Smooth muscle cell (in vitro differentiated cells): ENCODE results near the gene CD58. TPM values are rescaled to one million over a fixed set of nuclear protein-coding genes. Genes with fewer than 3 reads are reported as not detected.

Source experiments
- DNase-seq: peaks from one replicate; lab custom pipeline; 2025; ENCODE audit not compliant: unreplicated experiment; lab: John Stamatoyannopoulos, UW
- H2AFZ ChIP-seq: fragments of 200-600 bp; sonication (generic); 2 replicates; pipeline ENCODE4 v1.6.0; 2016; ENCODE audit warnings: antibody characterized with exemption, low read depth, mild to moderate bottlenecking
- H3F3A ChIP-seq: fragments of 200-600 bp; sonication (generic); 2 replicates; pipeline ENCODE4 v1.6.0; 2017; ENCODE audit warnings: antibody characterized with exemption, low read depth
- H3K27ac ChIP-seq: fragments of 200-600 bp; sonication (generic); 2 replicates; pipeline ENCODE4 v1.5.1; 2016; ENCODE audit warnings: low read depth, mild to moderate bottlenecking
- H3K27me3 ChIP-seq: fragments of 200-600 bp; sonication (generic); 2 replicates; pipeline ENCODE4 v1.6.1; 2016; ENCODE audit warnings: low read depth, mild to moderate bottlenecking
- H3K36me3 ChIP-seq: fragments of 200-600 bp; sonication (generic); 2 replicates; pipeline ENCODE4 v1.5.1; 2016; ENCODE audit warnings: low read depth
- H3K4me1 ChIP-seq: fragments of 200-600 bp; sonication (generic); 2 replicates; pipeline ENCODE4 v1.5.1; 2016; ENCODE audit warnings: low read depth
- H3K4me2 ChIP-seq: fragments of 200-600 bp; sonication (generic); 2 replicates; pipeline ENCODE4 v1.6.0; 2016; ENCODE audit warnings: mild to moderate bottlenecking
- H3K4me3 ChIP-seq: fragments of 200-600 bp; sonication (generic); 2 replicates; pipeline ENCODE4 v1.5.1; 2016; ENCODE audit warnings: mild to moderate bottlenecking
- H3K79me2 ChIP-seq: fragments of 200-600 bp; sonication (generic); 2 replicates; pipeline ENCODE4 v1.6.0; 2016; ENCODE audit warnings: low read depth, mild to moderate bottlenecking
- H3K9ac ChIP-seq: fragments of 200-600 bp; sonication (generic); 2 replicates; pipeline ENCODE4 v1.6.0; 2016; ENCODE audit warnings: low read depth
- H3K9me3 ChIP-seq: fragments of 200-600 bp; sonication (generic); replicated peaks from 2 replicates; pipeline ENCODE4 v1.5.1; 2016; ENCODE audit warnings: low read depth
- H4K20me1 ChIP-seq: fragments of 200-600 bp; sonication (generic); 2 replicates; pipeline ENCODE4 v1.6.0; 2016; ENCODE audit warnings: low read depth
- WGBS: methylation state at CpG from one replicate; pipeline ENCODE4 v1.1.7; 2016; ENCODE audit warnings: low lambda C conversion rate; 5-methylcytosine and 5-hydroxymethylcytosine counted together
- polyA plus RNA-seq: library from polyadenylated mRNA; unstranded; fragments of >200 nt; fragmentation: Nextera tagmentation; extraction: Ambion mirVana; gene quantifications from 2 replicates; pipeline ENCODE4 v1.2.1, GENCODE V29; 2016
- total RNA-seq: library from RNA; depleted of rRNA; stranded (reverse); fragments of >200 nt; gene quantifications from 2 replicates; pipeline ENCODE4 v1.2.3, GENCODE V29; 2014
- TF ChIP-seq, protein P1 (sequence below): fragments of 200-600 bp; sonication (generic); IDR thresholded peaks from 2 replicates; pipeline ENCODE4 v1.5.1; 2017; ENCODE audit warnings: borderline replicate concordance, mild to moderate bottlenecking, antibody characterized with exemption; ENCODE audit not compliant: insufficient read depth, poor library complexity, severe bottlenecking

Gene CD58
- total and polyA plus RNA-seq, 2 experiments from 2014 or later: 33.5 to 43.8 TPM

DNA sequence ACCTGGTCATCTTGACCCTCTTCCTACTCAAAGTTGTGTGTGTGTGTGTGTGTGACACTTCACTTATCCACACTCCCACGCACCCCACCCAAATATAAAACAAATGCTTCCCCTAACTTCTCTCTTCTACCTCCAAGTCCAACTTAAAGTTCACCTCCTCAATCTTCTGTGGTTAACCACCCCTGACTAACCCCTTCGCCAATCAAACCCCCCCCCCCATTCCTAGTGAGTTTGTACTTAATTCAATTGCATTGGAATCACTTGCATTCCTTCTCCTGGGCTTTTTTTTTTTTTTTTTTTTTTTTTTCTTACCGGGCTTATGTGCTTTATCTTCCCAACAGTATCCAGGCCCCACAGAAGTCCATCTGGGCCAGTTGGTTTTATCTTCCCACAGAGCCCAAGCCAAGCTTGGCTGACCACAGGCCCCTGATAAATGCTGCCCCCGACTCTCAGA lies 78.4 kb downstream of the CD58 start:
- H3K9ac ChIP-seq: no peak overlapping the region
- H3K4me3 ChIP-seq: no peak overlapping the region
- no peak for DNase-seq
- no peaks in the 10 kb centered on the region for H3F3A ChIP-seq
- H3K36me3 ChIP-seq: no peaks in the 10 kb centered on the region
- H4K20me1 ChIP-seq: no peaks in the 10 kb centered on the region
- 36% methylated on average over 4 of the region's 4 CpGs for WGBS
- H3K9me3 ChIP-seq: no peaks in the 10 kb centered on the region
- H3K4me2 ChIP-seq: no peak overlapping the region
- H3K27ac ChIP-seq: no peak overlapping the region
- H3K4me1 ChIP-seq: peaks cover 14% of the 10 kb centered on the region
- H2AFZ ChIP-seq: no peak overlapping the region
- no peaks in the 10 kb centered on the region for H3K79me2 ChIP-seq
- TF ChIP-seq, protein P1, sequence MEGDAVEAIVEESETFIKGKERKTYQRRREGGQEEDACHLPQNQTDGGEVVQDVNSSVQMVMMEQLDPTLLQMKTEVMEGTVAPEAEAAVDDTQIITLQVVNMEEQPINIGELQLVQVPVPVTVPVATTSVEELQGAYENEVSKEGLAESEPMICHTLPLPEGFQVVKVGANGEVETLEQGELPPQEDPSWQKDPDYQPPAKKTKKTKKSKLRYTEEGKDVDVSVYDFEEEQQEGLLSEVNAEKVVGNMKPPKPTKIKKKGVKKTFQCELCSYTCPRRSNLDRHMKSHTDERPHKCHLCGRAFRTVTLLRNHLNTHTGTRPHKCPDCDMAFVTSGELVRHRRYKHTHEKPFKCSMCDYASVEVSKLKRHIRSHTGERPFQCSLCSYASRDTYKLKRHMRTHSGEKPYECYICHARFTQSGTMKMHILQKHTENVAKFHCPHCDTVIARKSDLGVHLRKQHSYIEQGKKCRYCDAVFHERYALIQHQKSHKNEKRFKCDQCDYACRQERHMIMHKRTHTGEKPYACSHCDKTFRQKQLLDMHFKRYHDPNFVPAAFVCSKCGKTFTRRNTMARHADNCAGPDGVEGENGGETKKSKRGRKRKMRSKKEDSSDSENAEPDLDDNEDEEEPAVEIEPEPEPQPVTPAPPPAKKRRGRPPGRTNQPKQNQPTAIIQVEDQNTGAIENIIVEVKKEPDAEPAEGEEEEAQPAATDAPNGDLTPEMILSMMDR: no peak
- H3K27me3 ChIP-seq: no peaks in the 10 kb centered on the region

DNA sequence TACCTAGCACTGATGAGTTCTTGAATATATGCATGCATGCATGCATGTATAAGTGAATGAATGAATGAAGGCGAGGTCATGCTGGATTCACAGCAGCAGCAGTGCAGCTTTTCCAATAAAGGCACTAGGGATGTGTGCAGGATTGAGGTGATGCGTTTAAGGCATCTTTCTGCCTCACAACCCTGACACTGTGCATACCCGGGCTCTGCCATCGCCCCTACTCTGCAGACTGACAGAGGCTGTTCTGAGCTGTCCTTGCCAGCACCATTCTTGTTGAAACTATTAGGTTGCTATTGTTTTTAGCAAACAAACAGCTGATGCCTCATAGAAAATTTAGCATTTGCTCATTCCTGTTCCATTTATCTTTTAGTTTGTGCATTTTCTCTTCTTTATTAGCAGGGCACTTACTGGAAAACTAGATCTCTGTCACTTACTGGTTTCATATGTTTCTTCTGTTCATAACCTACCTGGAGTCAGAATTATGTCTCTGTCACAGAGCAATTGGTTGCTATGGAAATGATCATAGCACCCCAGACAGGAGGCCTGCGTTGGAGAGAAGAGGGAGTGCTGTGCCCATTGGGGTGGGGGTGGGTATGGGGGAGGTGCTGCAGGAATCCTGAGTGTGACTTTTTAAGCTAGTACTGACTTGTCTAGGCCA lies 79.0 kb downstream of the CD58 start:
- Histone ChIP-seq H3K4me1 (peaks cover 14% of the 10 kb centered on the region), H3K4me2 (no peak overlapping the region)

DNA sequence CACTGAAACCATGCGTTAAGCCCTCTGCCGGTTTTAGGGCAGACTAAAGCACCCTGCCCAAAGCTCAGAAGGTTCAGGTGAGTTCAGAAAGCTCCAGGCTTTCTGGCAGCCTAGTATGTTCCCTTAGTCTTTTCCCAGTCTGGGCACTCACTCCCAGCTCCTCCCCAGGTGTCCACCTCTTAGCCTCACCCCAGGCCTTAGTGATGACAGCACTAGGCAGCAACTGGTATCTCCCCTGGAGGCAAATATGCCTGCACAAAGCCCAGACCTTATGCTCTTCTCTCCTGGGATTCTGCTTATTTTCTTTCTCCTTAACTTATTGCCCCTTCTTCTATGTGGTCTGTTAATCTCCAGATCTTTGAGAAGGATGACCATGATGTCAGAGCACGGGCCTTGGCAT lies 80.2 kb downstream of the CD58 start:
- H3K4me1 ChIP-seq: peaks cover 14% of the 10 kb centered on the region

More for the DNA sequence above, 79.0 kb downstream of the CD58 start:
- H3K27ac ChIP-seq: no peak overlapping the region
- no peak overlapping the region for H3K4me3 ChIP-seq
- no peaks in the 10 kb centered on the region for H3F3A ChIP-seq
- no peak for DNase-seq
- no peaks in the 10 kb centered on the region for H3K27me3 ChIP-seq
- H2AFZ ChIP-seq: no peak overlapping the region
- H4K20me1 ChIP-seq: no peaks in the 10 kb centered on the region
- no peak overlapping the region for H3K9ac ChIP-seq
- H3K79me2 ChIP-seq: no peaks in the 10 kb centered on the region
- 85% methylated on average over 5 of the region's 5 CpGs for WGBS
- H3K36me3 ChIP-seq: no peaks in the 10 kb centered on the region
- no peaks in the 10 kb centered on the region for H3K9me3 ChIP-seq
- TF ChIP-seq, protein P1: no peak

More for the DNA sequence above, 80.2 kb downstream of the CD58 start:
- no peak for DNase-seq
- Histone ChIP-seq H3K4me3 (no peak overlapping the region), H3K36me3 (no peaks in the 10 kb centered on the region), H3K9me3 (no peaks in the 10 kb centered on the region), H3K79me2 (no peaks in the 10 kb centered on the region), H4K20me1 (no peaks in the 10 kb centered on the region), H3K27ac (no peak overlapping the region), H3K4me2 (no peak overlapping the region), H3K27me3 (no peaks in the 10 kb centered on the region), H3F3A (no peaks in the 10 kb centered on the region), H3K9ac (no peak overlapping the region), H2AFZ (no peak overlapping the region)
- WGBS: 96% methylated on average over 3 of the region's 3 CpGs
- TF ChIP-seq, protein P1: no peak
